Suprapubic skin (tissue), 4 donors: ENCODE data around the gene TOMM40L.
"Not testable (repeated sequence)": the region's sequence is repeated elsewhere in the genome, so short reads cannot be mapped to it uniquely, and the experiment has no call there.

Experiments
- CTCF ChIP-seq, 2 donors: fragments of 200-600 bp in 1 of 2; fragments of 450-650 bp in 1 of 2; sonication (generic) in 1 of 2; IDR thresholded peaks; one replicate each; pipeline ENCODE4 v1.5.1; 2016 to 2019; ENCODE audit warnings: antibody characterized with exemption in 2 of 2, mild to moderate bottlenecking in 1 of 2, moderate library complexity in 1 of 2
- EP300 ChIP-seq: sonication (generic); formaldehyde crosslinking; IDR thresholded peaks from one replicate; pipeline ENCODE4 v1.6.1; 2017; ENCODE audit warnings: antibody characterized with exemption
- POLR2A ChIP-seq, 2 donors: fragments of 450-650 bp; IDR thresholded peaks; one replicate each; pipeline ENCODE4 v1.6.1; 2017; ENCODE audit warnings: antibody characterized with exemption in 2 of 2, mild to moderate bottlenecking in 2 of 2, moderate library complexity in 2 of 2
- POLR2AphosphoS5 ChIP-seq, 3 donors: sonication (generic); formaldehyde crosslinking; IDR thresholded peaks; one replicate each; pipeline ENCODE4 v1.6.1; 2017; ENCODE audit warnings: antibody characterized with exemption in 3 of 3

- TF ChIP-seq CTCF (IDR thresholded peaks at IDR 0.05); POLR2A (IDR thresholded peaks at IDR 0.05); EP300; POLR2AphosphoS5 (IDR thresholded peaks at IDR 0.05): not testable (repeated sequence)
Observed at GRCh38 chr1:161255302-161255701, 29.4 kb downstream of the TOMM40L start.
